ENCODE measurements around the gene ARHGAP28. TPM values are rescaled to one million over a fixed set of nuclear protein-coding genes. Genes with fewer than 3 reads are reported as not detected.

ARHGAP28 gene
- total RNA-seq, 4 donors from 2014 or later = 2.5 to 11.1 (median 5.5) TPM

GRCh38 chr18:6764382-6764781 lies 34.9 kb downstream of the ARHGAP28 start:
- Histone ChIP-seq H3K4me1 (no peaks in the 10 kb centered on the region), H3K36me3 (no peaks in the 10 kb centered on the region), H3K27ac (no peak overlapping the region), H3K27me3 (no peaks in the 10 kb centered on the region), H3K4me3 (no peak overlapping the region), H3K9me3 (no peaks in the 10 kb centered on the region)
- no peak for DNase-seq (ENCODE audit: low spot score in 2 of 2)
- 79% methylated on average over 3 of the region's 3 CpGs for WGBS
- no peak for TF ChIP-seq POLR2AphosphoS5 (IDR thresholded peaks at IDR 0.05)
- no peak for TF ChIP-seq CTCF (IDR thresholded peaks at IDR 0.05)
- no peak for TF ChIP-seq EP300 (IDR thresholded peaks at IDR 0.05)
- TF ChIP-seq POLR2A (IDR thresholded peaks at IDR 0.05) = no peak

- Histone ChIP-seq H3K27me3 (no peaks in the 10 kb centered on the region), H3K4me1 (no peaks in the 10 kb centered on the region), H3K27ac (no peak overlapping the region), H3K36me3 (no peaks in the 10 kb centered on the region), H3K9me3 (no peaks in the 10 kb centered on the region), H3K4me3 (no peak overlapping the region)
- DNase-seq (ENCODE audit: low spot score in 2 of 2) = no peak
- no peak for TF ChIP-seq EP300 (IDR thresholded peaks at IDR 0.05)
- TF ChIP-seq POLR2A (IDR thresholded peaks at IDR 0.05) = no peak
- TF ChIP-seq CTCF (IDR thresholded peaks at IDR 0.05) = no peak
- TF ChIP-seq POLR2AphosphoS5 (IDR thresholded peaks at IDR 0.05) = no peak
- 71% methylated on average over 2 of the region's 2 CpGs for WGBS
Measured at GRCh38 chr18:6773777-6774176, 44.3 kb downstream of the ARHGAP28 start.

- no peak for TF ChIP-seq CTCF (IDR thresholded peaks at IDR 0.05)
- no peak for TF ChIP-seq POLR2AphosphoS5 (IDR thresholded peaks at IDR 0.05)
- Histone ChIP-seq H3K4me3 (no peak overlapping the region), H3K4me1 (no peaks in the 10 kb centered on the region), H3K27me3 (no peaks in the 10 kb centered on the region), H3K9me3 (no peaks in the 10 kb centered on the region), H3K36me3 (no peaks in the 10 kb centered on the region), H3K27ac (no peak overlapping the region)
- WGBS = 73% methylated on average over 7 of the region's 7 CpGs
- DNase-seq (ENCODE audit: low spot score in 2 of 2) = no peak
Measured at GRCh38 chr18:6775237-6775636, 45.7 kb downstream of the ARHGAP28 start.

- Histone ChIP-seq H3K4me3 (no peak overlapping the region), H3K4me1 (no peaks in the 10 kb centered on the region), H3K9me3 (no peaks in the 10 kb centered on the region), H3K27ac (no peak overlapping the region), H3K36me3 (no peaks in the 10 kb centered on the region), H3K27me3 (no peaks in the 10 kb centered on the region)
- DNase-seq (ENCODE audit: low spot score in 2 of 2) = no peak
- TF ChIP-seq CTCF (IDR thresholded peaks at IDR 0.05) (no peak), EP300 (IDR thresholded peaks at IDR 0.05) (no peak), POLR2A (IDR thresholded peaks at IDR 0.05) (no peak), POLR2AphosphoS5 (IDR thresholded peaks at IDR 0.05) (no peak)
- WGBS = 43% methylated on average over 2 of the region's 2 CpGs
Measured at GRCh38 chr18:6775702-6776101, 46.2 kb downstream of the ARHGAP28 start.

- WGBS = 60% methylated on average over 7 of the region's 7 CpGs
Measured at GRCh38 chr18:6776188-6776587, 46.7 kb downstream of the ARHGAP28 start.

More at GRCh38 chr18:6776188-6776587, 46.7 kb downstream of the ARHGAP28 start:
- Histone ChIP-seq H3K27me3 (no peaks in the 10 kb centered on the region), H3K27ac (no peak overlapping the region), H3K4me3 (no peak overlapping the region), H3K9me3 (no peaks in the 10 kb centered on the region), H3K4me1 (peaks cover 3% of the 10 kb centered on the region), H3K36me3 (no peaks in the 10 kb centered on the region)
- no peak for DNase-seq (ENCODE audit: low spot score in 2 of 2)
- no peak for TF ChIP-seq EP300 (IDR thresholded peaks at IDR 0.05)
- no peak for TF ChIP-seq POLR2A (IDR thresholded peaks at IDR 0.05)
- no peak for TF ChIP-seq CTCF (IDR thresholded peaks at IDR 0.05)
- TF ChIP-seq POLR2AphosphoS5 (IDR thresholded peaks at IDR 0.05) = no peak
